GM19463 (cell line): Measurements from ENCODE around the gene HIBCH.
A peak's percentile ranks its signal among the peaks of the same experiment; 100 is the strongest.
"Not testable (repeated sequence)": the region's sequence is repeated elsewhere in the genome, so short reads cannot be mapped to it uniquely, and the experiment has no call there.

ENCODE experiments used
- ATAC-seq: cut with Tn5 transposase; IDR thresholded peaks from one replicate; pipeline ENCODE4 v1.9.1; 2021; ENCODE audit warnings: mild to moderate bottlenecking, moderate library complexity; ENCODE audit not compliant: unreplicated experiment

The HIBCH gene

GRCh38 chr2:190343536-190344275 lies 24.1 kb upstream of the HIBCH start, which contains the start of gene INPP1:
Gene INPP1 (plus strand): TSS chr2:190343589. CDS start chr2:190360103, 16,514 bp downstream.
- ATAC-seq, result peak; percentile 58

- ATAC-seq, result no peak
Measured at GRCh38 chr2:190343089-190343535, 23.5 kb upstream of the HIBCH start.

- no peak for ATAC-seq
Measured at GRCh38 chr2:190342611-190343010, 23.0 kb upstream of the HIBCH start.

- ATAC-seq, result no peak
Measured at GRCh38 chr2:190340369-190340768, 20.7 kb upstream of the HIBCH start.

GRCh38 chr2:190339394-190339793 lies 19.8 kb upstream of the HIBCH start:
- ATAC-seq, result no peak

- ATAC-seq, result no peak
Measured at GRCh38 chr2:190338453-190338852, 18.8 kb upstream of the HIBCH start.

GRCh38 chr2:190336420-190336819 lies 16.8 kb upstream of the HIBCH start:
- ATAC-seq, result no peak

- ATAC-seq, result not testable (repeated sequence)
Measured at GRCh38 chr2:190335584-190335983, 16.0 kb upstream of the HIBCH start.

GRCh38 chr2:190335225-190335559 lies 15.6 kb upstream of the HIBCH start:
- no peak for ATAC-seq

- no peak for ATAC-seq
Measured at GRCh38 chr2:190334479-190335224, 15.0 kb upstream of the HIBCH start.

GRCh38 chr2:190333928-190334327 lies 14.3 kb upstream of the HIBCH start:
- ATAC-seq, result no peak

- ATAC-seq, result no peak
Measured at GRCh38 chr2:190333395-190333794, 13.8 kb upstream of the HIBCH start.

- no peak for ATAC-seq
Measured at GRCh38 chr2:190328573-190329147, 9.0 kb upstream of the HIBCH start.

- no peak for ATAC-seq
Measured at GRCh38 chr2:190327867-190328572, 8.4 kb upstream of the HIBCH start.

- no peak for ATAC-seq
Measured at GRCh38 chr2:190325588-190325987, 6.0 kb upstream of the HIBCH start.

- no peak for ATAC-seq
Measured at GRCh38 chr2:190323406-190323805, 3.8 kb upstream of the HIBCH start.

- ATAC-seq, result no peak
Measured at GRCh38 chr2:190320696-190321095, 1.1 kb upstream of the HIBCH start.

GRCh38 chr2:190318931-190319554 lies 583 bp downstream of the HIBCH start:
- peak; percentile 16 for ATAC-seq

GRCh38 chr2:190318514-190318913 lies 1.1 kb downstream of the HIBCH start:
- ATAC-seq, result no peak

GRCh38 chr2:190315273-190315672 lies 4.4 kb downstream of the HIBCH start:
- no peak for ATAC-seq

GRCh38 chr2:190313880-190314279 lies 5.7 kb downstream of the HIBCH start:
- no peak for ATAC-seq
